Loucy (cell line): ENCODE data around the gene YWHAE.

Experiments used
- H2AFZ ChIP-seq: fragments of 200-600 bp; sonication (generic); 2 replicates; pipeline ENCODE4 v1.6.0; 2016; ENCODE audit warnings: antibody characterized with exemption, mild to moderate bottlenecking, low read length, moderate library complexity
- H3F3A ChIP-seq: fragments of 200-600 bp; 2 replicates; pipeline ENCODE4 v1.6.0; 2016; ENCODE audit warnings: antibody characterized with exemption, low read depth, mild to moderate bottlenecking
- H3K27me3 ChIP-seq: fragments of 200-600 bp; sonication (generic); 2 replicates; pipeline ENCODE4 v1.6.1; 2014; ENCODE audit warnings: low read length, mild to moderate bottlenecking; ENCODE audit not compliant: insufficient read depth, poor library complexity, severe bottlenecking
- H3K36me3 ChIP-seq: fragments of 200-600 bp; sonication (generic); 2 replicates; pipeline ENCODE4 v1.6.1; 2016; ENCODE audit warnings: low read length; ENCODE audit not compliant: insufficient read depth
- H3K4me1 ChIP-seq: fragments of 200-600 bp; sonication (generic); 2 replicates; pipeline ENCODE4 v1.5.1; 2014; ENCODE audit warnings: low read length, mild to moderate bottlenecking; ENCODE audit not compliant: insufficient read depth, poor library complexity, severe bottlenecking
- H3K4me2 ChIP-seq: fragments of 200-600 bp; sonication (generic); 2 replicates; pipeline ENCODE4 v1.6.0; 2014; ENCODE audit warnings: antibody characterized with exemption, low read length, low read depth, mild to moderate bottlenecking; ENCODE audit not compliant: poor library complexity, severe bottlenecking
- H3K4me3 ChIP-seq: fragments of 200-600 bp; sonication (generic); 2 replicates; pipeline ENCODE4 v1.5.1; 2014; ENCODE audit warnings: low read length, mild to moderate bottlenecking, mixed read lengths; ENCODE audit not compliant: poor library complexity, severe bottlenecking
- H3K79me2 ChIP-seq: fragments of 200-600 bp; sonication (generic); 2 replicates; pipeline ENCODE4 v1.6.1; 2014; ENCODE audit warnings: low read length; ENCODE audit not compliant: insufficient read depth
- H3K9ac ChIP-seq: fragments of 200-600 bp; sonication (generic); 2 replicates; pipeline ENCODE4 v1.6.0; 2014; ENCODE audit warnings: mild to moderate bottlenecking, low read depth, low read length, moderate library complexity; ENCODE audit not compliant: poor library complexity, severe bottlenecking
- H3K9me2 ChIP-seq: fragments of 200-600 bp; sonication (generic); replicated peaks from 2 replicates; pipeline ENCODE4 v1.6.1; 2016; ENCODE audit warnings: low read depth, low read length, mixed read lengths
- H3K9me3 ChIP-seq: fragments of 200-600 bp; sonication (generic); 2 replicates; pipeline ENCODE4 v1.6.1; 2014; ENCODE audit warnings: mild to moderate bottlenecking, antibody characterized with exemption, low read length, low read depth; ENCODE audit not compliant: insufficient read depth
- H4K20me1 ChIP-seq: fragments of 200-600 bp; sonication (generic); 2 replicates; pipeline ENCODE4 v1.6.0; 2014; ENCODE audit warnings: antibody characterized with exemption, low read length, mild to moderate bottlenecking; ENCODE audit not compliant: insufficient read depth, poor library complexity, severe bottlenecking
- CTCF ChIP-seq: fragments of 200-600 bp; sonication (generic); conservative IDR thresholded peaks from 2 replicates; pipeline ENCODE4 v1.5.1; 2014; ENCODE audit warnings: mild to moderate bottlenecking, antibody characterized with exemption, low read length
- EZH2phosphoT487 ChIP-seq: fragments of 200-600 bp; IDR thresholded peaks from 2 replicates; pipeline ENCODE4 v1.6.1; 2018; ENCODE audit warnings: antibody characterized with exemption, mild to moderate bottlenecking, moderate library complexity, borderline replicate concordance

YWHAE gene

GRCh38 chr17:1351971-1352370 lies 48.1 kb downstream of the YWHAE start:
- H3K9ac ChIP-seq = no peak overlapping the region
- H3F3A ChIP-seq = no peaks in the 10 kb centered on the region
- peaks cover 81% of the 10 kb centered on the region for H3K79me2 ChIP-seq
- H3K9me2 ChIP-seq = no peaks in the 10 kb centered on the region
- no peak overlapping the region for H3K4me3 ChIP-seq
- peaks cover 86% of the 10 kb centered on the region for H3K36me3 ChIP-seq
- no peaks in the 10 kb centered on the region for H3K9me3 ChIP-seq
- TF ChIP-seq EZH2phosphoT487 = no peak
- TF ChIP-seq CTCF = no peak
- no peak overlapping the region for H2AFZ ChIP-seq
- H3K4me1 ChIP-seq = no peaks in the 10 kb centered on the region
- H3K4me2 ChIP-seq = no peak overlapping the region
- peaks cover 64% of the 10 kb centered on the region for H4K20me1 ChIP-seq
- no peaks in the 10 kb centered on the region for H3K27me3 ChIP-seq

GRCh38 chr17:1351275-1351674 lies 48.7 kb downstream of the YWHAE start:
- Histone ChIP-seq H3K36me3 (peaks cover 85% of the 10 kb centered on the region), H3K9me2 (no peaks in the 10 kb centered on the region), H3K4me3 (no peak overlapping the region), H3K9me3 (no peaks in the 10 kb centered on the region), H3K9ac (no peak overlapping the region), H4K20me1 (peaks cover 62% of the 10 kb centered on the region), H3F3A (no peaks in the 10 kb centered on the region), H3K4me1 (no peaks in the 10 kb centered on the region), H3K27me3 (no peaks in the 10 kb centered on the region), H2AFZ (no peak overlapping the region), H3K79me2 (peaks cover 78% of the 10 kb centered on the region), H3K4me2 (no peak overlapping the region)
- no peak for TF ChIP-seq EZH2phosphoT487
- no peak for TF ChIP-seq CTCF

GRCh38 chr17:1347589-1348323 lies 52.3 kb downstream of the YWHAE start:
- TF ChIP-seq EZH2phosphoT487 (no peak), CTCF (no peak)
- Histone ChIP-seq H3K4me1 (no peaks in the 10 kb centered on the region), H3K27me3 (no peaks in the 10 kb centered on the region), H3K9me2 (no peaks in the 10 kb centered on the region), H3K36me3 (peaks cover 86% of the 10 kb centered on the region), H3K9ac (no peak overlapping the region), H3K79me2 (peaks cover 61% of the 10 kb centered on the region), H3K9me3 (no peaks in the 10 kb centered on the region), H3K4me2 (no peak overlapping the region), H3K4me3 (no peak overlapping the region), H4K20me1 (peaks cover 56% of the 10 kb centered on the region), H2AFZ (no peak overlapping the region), H3F3A (no peaks in the 10 kb centered on the region)
